Karpas-422 (cell line): ENCODE measurements around the gene ACOX3. TPM values are rescaled to one million over a fixed set of nuclear protein-coding genes. Genes with fewer than 3 reads are reported as not detected.

Source experiments
- DNase-seq: peaks from one replicate; pipeline ENCODE4 v3.0.0-alpha.2; 2015
- H2AFZ ChIP-seq: fragments of 200-600 bp; sonication (generic); 2 replicates; pipeline ENCODE4 v1.6.1; 2014; ENCODE audit warnings: antibody characterized with exemption, low read length, mixed read lengths
- H3K27ac ChIP-seq: fragments of 200-600 bp; sonication (generic); 2 replicates; pipeline ENCODE4 v1.5.1; 2014; ENCODE audit warnings: mild to moderate bottlenecking, low read length, moderate library complexity
- H3K27me3 ChIP-seq: fragments of 200-600 bp; sonication (generic); 2 replicates; pipeline ENCODE4 v1.6.1; 2014; ENCODE audit warnings: low read length, mixed read lengths
- H3K36me3 ChIP-seq: fragments of 200-600 bp; sonication (generic); 2 replicates; pipeline ENCODE4 v1.6.1; 2014; ENCODE audit warnings: low read length, mixed read lengths; ENCODE audit not compliant: insufficient read depth
- H3K4me1 ChIP-seq: fragments of 200-600 bp; sonication (generic); 2 replicates; pipeline ENCODE4 v1.6.1; 2014; ENCODE audit warnings: mild to moderate bottlenecking, low read length, mixed read lengths
- H3K4me2 ChIP-seq: fragments of 200-600 bp; sonication (generic); 2 replicates; pipeline ENCODE4 v1.6.1; 2014; ENCODE audit warnings: low read length, low read depth, mild to moderate bottlenecking; ENCODE audit not compliant: poor library complexity, severe bottlenecking
- H3K4me3 ChIP-seq: fragments of 200-600 bp; sonication (generic); 2 replicates; pipeline ENCODE4 v1.5.1; 2014; ENCODE audit warnings: mild to moderate bottlenecking, antibody characterized with exemption, low read length, mixed read lengths
- H3K79me2 ChIP-seq: fragments of 200-600 bp; sonication (generic); 2 replicates; pipeline ENCODE4 v1.6.1; 2014; ENCODE audit warnings: mild to moderate bottlenecking, low read length, mixed read lengths
- H3K9ac ChIP-seq: fragments of 200-600 bp; sonication (generic); 2 replicates; pipeline ENCODE4 v1.6.0; 2014; ENCODE audit warnings: low read length
- H3K9me2 ChIP-seq: fragments of 200-600 bp; sonication (generic), shearing (Covaris generic); replicated peaks from 2 replicates; pipeline ENCODE4 v1.6.0; 2014; ENCODE audit warnings: mild to moderate bottlenecking, low read length, moderate library complexity; ENCODE audit not compliant: insufficient read depth
- H3K9me3 ChIP-seq: fragments of 300-700, 200-600 bp; sonication (generic); 2 replicates; pipeline ENCODE4 v1.6.1; 2014; ENCODE audit warnings: low read length, mixed read lengths
- H4K20me1 ChIP-seq: fragments of 200-600 bp; sonication (generic); 2 replicates; pipeline ENCODE4 v1.6.1; 2014; ENCODE audit warnings: mild to moderate bottlenecking, antibody characterized with exemption, low read length, low read depth; ENCODE audit not compliant: insufficient read depth
- total RNA-seq: library from RNA; depleted of rRNA; stranded (reverse); fragments of >200 nt; shearing (Covaris generic); gene quantifications from 2 replicates; pipeline ENCODE4 v1.2.3, GENCODE V29; 2014; ENCODE audit warnings: low replicate concordance

The ACOX3 gene
- total RNA-seq, 1 experiment from 2014 or later = 17.6 TPM

DNA sequence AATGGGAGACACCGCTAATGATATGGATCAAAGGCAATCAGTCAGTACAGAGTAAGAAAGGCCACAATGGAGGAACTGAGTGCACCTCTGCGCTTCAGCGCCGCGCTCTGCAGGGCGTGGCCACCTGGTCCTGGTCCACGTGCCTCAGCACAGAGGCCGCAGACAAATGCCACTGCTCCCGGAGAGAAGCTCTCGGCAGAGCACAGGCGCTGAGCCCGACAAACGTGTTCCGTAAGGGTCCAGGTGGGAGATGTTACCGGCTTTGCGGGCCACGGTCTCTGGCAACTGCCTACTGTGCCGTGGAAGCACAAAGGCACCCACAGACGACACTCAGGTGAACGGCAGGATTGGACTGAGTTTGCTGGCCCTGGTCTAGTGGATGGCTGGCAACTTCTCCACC lies 68.9 kb downstream of the ACOX3 start:
- no peak overlapping the region for H2AFZ ChIP-seq
- no peaks in the 10 kb centered on the region for H3K36me3 ChIP-seq
- H3K4me3 ChIP-seq = no peak overlapping the region
- no peak overlapping the region for H3K4me2 ChIP-seq
- no peaks in the 10 kb centered on the region for H3K79me2 ChIP-seq
- H4K20me1 ChIP-seq = no peaks in the 10 kb centered on the region
- no peak overlapping the region for H3K27ac ChIP-seq
- no peaks in the 10 kb centered on the region for H3K4me1 ChIP-seq
- H3K9me3 ChIP-seq = no peaks in the 10 kb centered on the region
- H3K9me2 ChIP-seq = no peaks in the 10 kb centered on the region
- H3K27me3 ChIP-seq = no peaks in the 10 kb centered on the region
- no peak for DNase-seq
- no peak overlapping the region for H3K9ac ChIP-seq

DNA sequence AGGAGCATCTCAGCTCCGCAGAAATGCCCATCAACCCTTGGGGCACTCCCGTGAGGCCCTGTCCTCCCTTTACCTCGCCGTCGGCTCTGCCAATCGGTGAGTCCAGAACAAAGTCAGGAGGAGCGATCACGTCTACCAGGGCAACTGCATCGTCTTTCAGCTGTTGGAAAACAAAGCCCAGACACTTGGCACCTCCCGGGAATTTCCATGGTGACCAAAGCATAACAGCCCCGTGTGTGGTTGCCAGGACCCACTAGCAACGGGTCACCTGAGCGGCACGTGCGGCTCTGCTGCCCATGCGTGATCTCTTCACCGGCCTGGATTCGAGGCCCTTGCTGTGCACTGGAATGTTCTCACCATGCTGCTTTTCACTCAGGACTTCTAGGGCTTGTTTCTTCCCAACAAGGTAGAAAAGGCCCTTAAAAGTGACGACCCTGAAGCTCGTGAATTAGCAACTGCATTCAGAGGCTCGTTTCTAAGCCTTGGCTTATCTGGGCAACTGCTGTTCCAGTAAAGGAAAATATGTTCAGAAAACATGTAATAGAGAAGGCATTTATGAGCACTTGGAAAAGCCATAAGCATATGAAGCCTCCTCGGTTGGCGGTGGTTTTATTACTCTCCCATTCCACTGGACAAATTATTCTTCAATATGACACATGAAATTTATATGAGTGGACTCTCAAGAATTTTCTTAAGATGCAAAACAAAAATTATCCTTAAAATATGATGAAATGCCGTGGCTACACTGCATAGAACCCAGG lies 69.5 kb downstream of the ACOX3 start:
- DNase-seq = no peak

DNA sequence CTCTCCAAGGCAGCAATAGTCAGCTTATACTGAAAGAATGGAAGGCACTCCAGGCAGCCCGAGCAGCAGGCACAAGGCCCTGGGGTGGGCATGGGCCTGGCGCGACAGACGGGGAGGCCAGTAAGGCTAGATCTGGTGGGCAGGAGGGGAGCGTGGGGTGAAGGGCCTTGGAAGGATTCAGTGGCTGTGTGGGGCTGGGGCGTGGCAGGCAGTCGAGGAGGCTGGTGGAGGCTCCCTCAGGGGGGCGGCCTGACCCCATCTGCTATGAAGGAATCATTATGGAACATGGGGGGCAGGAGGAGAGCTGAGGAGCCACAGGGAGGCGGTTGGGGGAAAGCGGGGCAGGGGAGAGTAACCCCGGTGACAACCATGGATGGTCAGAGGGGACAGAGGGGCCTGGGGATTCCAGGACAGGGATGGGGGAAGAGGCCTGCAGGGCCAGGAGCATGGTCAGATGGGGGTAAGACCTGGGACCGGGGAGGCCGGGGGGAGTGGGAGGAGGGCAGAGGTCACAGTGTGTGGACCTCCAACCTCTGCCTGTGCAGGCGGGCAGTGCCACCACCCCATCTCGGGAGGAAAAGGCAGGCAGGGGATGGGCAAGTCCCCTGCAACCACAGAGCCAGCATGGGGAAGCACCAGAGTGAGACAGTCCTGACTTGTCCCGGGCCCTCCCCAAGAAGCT lies 70.3 kb downstream of the ACOX3 start:
- H2AFZ ChIP-seq = no peak overlapping the region
- H3K4me1 ChIP-seq = no peaks in the 10 kb centered on the region
- no peak overlapping the region for H3K4me3 ChIP-seq
- H3K9me3 ChIP-seq = no peaks in the 10 kb centered on the region
- H3K9me2 ChIP-seq = no peaks in the 10 kb centered on the region
- DNase-seq = no peak
- no peaks in the 10 kb centered on the region for H3K27me3 ChIP-seq
- H3K9ac ChIP-seq = no peak overlapping the region
- no peak overlapping the region for H3K27ac ChIP-seq
- H3K4me2 ChIP-seq = no peak overlapping the region
- H3K79me2 ChIP-seq = no peaks in the 10 kb centered on the region
- H3K36me3 ChIP-seq = no peaks in the 10 kb centered on the region
- H4K20me1 ChIP-seq = no peaks in the 10 kb centered on the region

More for the DNA sequence above, 69.5 kb downstream of the ACOX3 start:
- H3K36me3 ChIP-seq = no peaks in the 10 kb centered on the region
- H3K9me2 ChIP-seq = no peaks in the 10 kb centered on the region
- no peak overlapping the region for H3K9ac ChIP-seq
- no peak overlapping the region for H3K4me3 ChIP-seq
- no peaks in the 10 kb centered on the region for H3K27me3 ChIP-seq
- no peaks in the 10 kb centered on the region for H3K4me1 ChIP-seq
- H4K20me1 ChIP-seq = no peaks in the 10 kb centered on the region
- H2AFZ ChIP-seq = no peak overlapping the region
- no peak overlapping the region for H3K4me2 ChIP-seq
- no peak overlapping the region for H3K27ac ChIP-seq
- no peaks in the 10 kb centered on the region for H3K79me2 ChIP-seq
- no peaks in the 10 kb centered on the region for H3K9me3 ChIP-seq

DNA sequence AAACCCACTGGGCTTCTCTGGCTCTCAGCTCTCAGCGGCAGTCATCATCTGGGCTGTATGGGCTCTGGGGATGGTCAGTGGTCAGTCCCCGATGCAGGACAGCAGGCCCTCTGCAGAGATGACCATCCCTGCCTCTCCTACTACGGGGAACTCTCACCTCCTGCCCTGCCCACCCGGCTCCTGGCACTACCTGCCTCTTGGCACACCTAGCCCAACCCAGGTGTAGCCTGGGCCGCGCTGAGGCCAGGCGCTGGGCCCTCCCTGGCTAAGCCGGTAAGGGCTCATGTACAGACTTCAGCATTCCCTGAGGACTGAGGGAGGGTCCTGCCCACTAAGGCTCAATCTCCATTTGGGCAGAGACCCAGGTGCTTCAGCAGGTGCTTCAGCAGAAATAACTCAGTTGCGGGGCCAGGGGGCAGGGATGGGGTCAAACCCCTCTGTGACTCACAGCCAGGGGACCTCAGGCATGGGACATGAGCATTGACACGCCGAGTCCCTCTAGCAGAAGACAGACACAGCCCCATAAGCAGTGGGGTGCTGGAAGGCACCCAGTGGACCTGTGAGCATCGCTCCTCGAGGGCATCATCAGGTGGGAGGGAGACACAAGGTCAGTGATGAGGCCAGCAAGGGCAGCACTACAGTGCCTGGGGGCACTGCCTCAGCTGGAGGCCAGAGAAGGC lies 71.0 kb downstream of the ACOX3 start:
- no peaks in the 10 kb centered on the region for H3K4me1 ChIP-seq
- DNase-seq = no peak
- no peak overlapping the region for H3K4me2 ChIP-seq
- no peak overlapping the region for H3K9ac ChIP-seq
- no peaks in the 10 kb centered on the region for H3K36me3 ChIP-seq
- H2AFZ ChIP-seq = no peak overlapping the region
- no peaks in the 10 kb centered on the region for H3K79me2 ChIP-seq
- H4K20me1 ChIP-seq = no peaks in the 10 kb centered on the region
- H3K4me3 ChIP-seq = no peak overlapping the region
- no peaks in the 10 kb centered on the region for H3K9me3 ChIP-seq
- H3K27ac ChIP-seq = no peak overlapping the region
- H3K27me3 ChIP-seq = no peaks in the 10 kb centered on the region
- no peaks in the 10 kb centered on the region for H3K9me2 ChIP-seq

GRCh38 chr4:8368998-8369397 lies 71.5 kb downstream of the ACOX3 start:
- H4K20me1 ChIP-seq = no peaks in the 10 kb centered on the region
- no peaks in the 10 kb centered on the region for H3K27me3 ChIP-seq
- no peak overlapping the region for H3K9ac ChIP-seq
- no peak for DNase-seq
- no peak overlapping the region for H3K4me2 ChIP-seq
- no peaks in the 10 kb centered on the region for H3K79me2 ChIP-seq
- H3K4me1 ChIP-seq = no peaks in the 10 kb centered on the region
- no peak overlapping the region for H2AFZ ChIP-seq
- no peak overlapping the region for H3K4me3 ChIP-seq
- H3K36me3 ChIP-seq = no peaks in the 10 kb centered on the region
- no peak overlapping the region for H3K27ac ChIP-seq
- no peaks in the 10 kb centered on the region for H3K9me2 ChIP-seq
- H3K9me3 ChIP-seq = no peaks in the 10 kb centered on the region

GRCh38 chr4:8368061-8368481 lies 72.5 kb downstream of the ACOX3 start:
- DNase-seq = no peak
- no peaks in the 10 kb centered on the region for H3K36me3 ChIP-seq

GRCh38 chr4:8366601-8367000 lies 73.9 kb downstream of the ACOX3 start:
- no peak for DNase-seq
- Histone ChIP-seq H3K27me3 (no peaks in the 10 kb centered on the region), H3K9ac (no peak overlapping the region)

More at GRCh38 chr4:8368061-8368481, 72.5 kb downstream of the ACOX3 start:
- Histone ChIP-seq H3K4me1 (no peaks in the 10 kb centered on the region), H3K27me3 (no peaks in the 10 kb centered on the region), H3K4me2 (no peak overlapping the region), H3K9me3 (no peaks in the 10 kb centered on the region), H3K79me2 (no peaks in the 10 kb centered on the region), H3K27ac (no peak overlapping the region), H4K20me1 (no peaks in the 10 kb centered on the region), H3K9ac (no peak overlapping the region), H3K9me2 (no peaks in the 10 kb centered on the region), H2AFZ (no peak overlapping the region), H3K4me3 (no peak overlapping the region)

DNA sequence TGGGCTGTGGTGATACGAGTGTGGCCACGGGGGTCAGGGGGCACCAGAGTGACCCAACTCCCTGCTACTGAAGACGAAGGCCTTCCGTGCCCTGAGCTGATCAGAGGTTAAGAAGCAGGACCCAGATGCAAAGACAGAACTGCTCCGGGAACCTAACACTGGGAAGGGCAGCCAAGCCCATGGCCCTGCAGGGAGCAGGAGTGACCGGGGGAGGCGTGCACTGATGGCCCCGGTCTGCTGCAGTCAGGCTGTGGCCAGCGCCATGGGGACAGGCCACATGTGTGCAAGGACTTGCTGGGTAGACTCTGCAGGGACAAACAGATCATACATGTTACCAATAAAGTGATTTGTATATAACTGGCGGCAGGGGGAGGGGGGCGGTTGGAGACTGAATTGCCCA lies 74.6 kb downstream of the ACOX3 start:
- Histone ChIP-seq H3K79me2 (no peaks in the 10 kb centered on the region), H3K36me3 (no peaks in the 10 kb centered on the region), H3K9me3 (no peaks in the 10 kb centered on the region), H3K9me2 (no peaks in the 10 kb centered on the region), H3K27me3 (no peaks in the 10 kb centered on the region), H4K20me1 (no peaks in the 10 kb centered on the region), H2AFZ (no peak overlapping the region), H3K4me2 (no peak overlapping the region), H3K4me3 (no peak overlapping the region), H3K4me1 (no peaks in the 10 kb centered on the region), H3K27ac (no peak overlapping the region), H3K9ac (no peak overlapping the region)
- no peak for DNase-seq

More at GRCh38 chr4:8366601-8367000, 73.9 kb downstream of the ACOX3 start:
- Histone ChIP-seq H3K9me3 (no peaks in the 10 kb centered on the region), H4K20me1 (no peaks in the 10 kb centered on the region), H3K27ac (no peak overlapping the region), H3K4me2 (no peak overlapping the region), H3K4me1 (no peaks in the 10 kb centered on the region), H3K9me2 (no peaks in the 10 kb centered on the region), H2AFZ (no peak overlapping the region), H3K79me2 (no peaks in the 10 kb centered on the region), H3K36me3 (no peaks in the 10 kb centered on the region), H3K4me3 (no peak overlapping the region)
